Bronchial epithelial cell (primary cell): ENCODE results near the gene MLPH. TPM values are rescaled to one million over a fixed set of nuclear protein-coding genes. Genes with fewer than 3 reads are reported as not detected.

Experiments
- DNase-seq: peaks from one replicate; pipeline ENCODE4 v3.0.0-alpha.2; 2010; ENCODE audit warnings: low read depth
- FAIRE-seq: peaks from 2 replicates; lab custom pipeline; 2011; peaks lifted over from hg19 to GRCh38; lab: Jason Lieb, UNC
- H3K27me3 ChIP-seq: 2 replicates; pipeline ENCODE4 v1.5.1; 2011; ENCODE audit warnings: low read length; ENCODE audit not compliant: control insufficient read depth, insufficient read depth
- H3K36me3 ChIP-seq: 2 replicates; pipeline ENCODE4 v1.5.1; 2011; ENCODE audit warnings: low read length; ENCODE audit not compliant: control insufficient read depth, insufficient read depth
- H3K4me3 ChIP-seq: 2 replicates; pipeline ENCODE4 v1.5.1; 2011; ENCODE audit warnings: mild to moderate bottlenecking, low read depth, low read length, control low read depth
- total RNA-seq: library from RNA; depleted of rRNA; stranded (reverse); fragments of >200 nt; gene quantifications from 2 replicates; pipeline ENCODE4 v1.2.1, GENCODE V29; 2014
- TF ChIP-seq, protein P1 (sequence below): IDR thresholded peaks from 2 replicates; pipeline ENCODE4 v1.5.1; 2011; ENCODE audit warnings: mild to moderate bottlenecking, moderate library complexity, low read length, control low read depth, inconsistent platforms; ENCODE audit not compliant: insufficient read depth, severe bottlenecking

Gene MLPH
- total RNA-seq, 1 donor from 2014 or later, result 6.6 TPM

DNA sequence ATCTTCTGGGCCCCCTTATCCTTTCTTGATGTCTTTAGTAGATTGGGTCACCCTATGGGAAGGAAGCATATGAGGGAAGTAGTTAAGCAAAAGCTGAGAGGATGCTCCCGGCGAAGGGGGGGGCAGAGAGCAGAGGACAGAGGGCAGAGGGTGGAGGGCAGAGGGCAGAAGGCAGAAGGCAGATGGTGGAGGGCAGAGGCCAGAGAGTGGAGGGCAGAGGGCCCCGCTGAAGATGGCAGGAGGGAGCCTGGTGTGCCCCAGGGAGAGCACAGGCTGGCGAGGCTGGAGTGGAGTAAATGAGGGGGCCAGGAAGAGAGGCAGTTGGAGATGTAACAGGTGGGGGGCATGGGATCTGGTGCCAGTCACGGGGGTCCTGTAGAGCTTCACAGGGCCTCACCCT is 7.0 kb downstream of the MLPH start:
- FAIRE-seq (no peak), DNase-seq (no peak)
- Histone ChIP-seq H3K36me3 (peaks cover 4% of the 10 kb centered on the region), H3K27me3 (no peaks in the 10 kb centered on the region), H3K4me3 (no peak overlapping the region)
- TF ChIP-seq, protein P1, sequence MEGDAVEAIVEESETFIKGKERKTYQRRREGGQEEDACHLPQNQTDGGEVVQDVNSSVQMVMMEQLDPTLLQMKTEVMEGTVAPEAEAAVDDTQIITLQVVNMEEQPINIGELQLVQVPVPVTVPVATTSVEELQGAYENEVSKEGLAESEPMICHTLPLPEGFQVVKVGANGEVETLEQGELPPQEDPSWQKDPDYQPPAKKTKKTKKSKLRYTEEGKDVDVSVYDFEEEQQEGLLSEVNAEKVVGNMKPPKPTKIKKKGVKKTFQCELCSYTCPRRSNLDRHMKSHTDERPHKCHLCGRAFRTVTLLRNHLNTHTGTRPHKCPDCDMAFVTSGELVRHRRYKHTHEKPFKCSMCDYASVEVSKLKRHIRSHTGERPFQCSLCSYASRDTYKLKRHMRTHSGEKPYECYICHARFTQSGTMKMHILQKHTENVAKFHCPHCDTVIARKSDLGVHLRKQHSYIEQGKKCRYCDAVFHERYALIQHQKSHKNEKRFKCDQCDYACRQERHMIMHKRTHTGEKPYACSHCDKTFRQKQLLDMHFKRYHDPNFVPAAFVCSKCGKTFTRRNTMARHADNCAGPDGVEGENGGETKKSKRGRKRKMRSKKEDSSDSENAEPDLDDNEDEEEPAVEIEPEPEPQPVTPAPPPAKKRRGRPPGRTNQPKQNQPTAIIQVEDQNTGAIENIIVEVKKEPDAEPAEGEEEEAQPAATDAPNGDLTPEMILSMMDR, result no peak

DNA sequence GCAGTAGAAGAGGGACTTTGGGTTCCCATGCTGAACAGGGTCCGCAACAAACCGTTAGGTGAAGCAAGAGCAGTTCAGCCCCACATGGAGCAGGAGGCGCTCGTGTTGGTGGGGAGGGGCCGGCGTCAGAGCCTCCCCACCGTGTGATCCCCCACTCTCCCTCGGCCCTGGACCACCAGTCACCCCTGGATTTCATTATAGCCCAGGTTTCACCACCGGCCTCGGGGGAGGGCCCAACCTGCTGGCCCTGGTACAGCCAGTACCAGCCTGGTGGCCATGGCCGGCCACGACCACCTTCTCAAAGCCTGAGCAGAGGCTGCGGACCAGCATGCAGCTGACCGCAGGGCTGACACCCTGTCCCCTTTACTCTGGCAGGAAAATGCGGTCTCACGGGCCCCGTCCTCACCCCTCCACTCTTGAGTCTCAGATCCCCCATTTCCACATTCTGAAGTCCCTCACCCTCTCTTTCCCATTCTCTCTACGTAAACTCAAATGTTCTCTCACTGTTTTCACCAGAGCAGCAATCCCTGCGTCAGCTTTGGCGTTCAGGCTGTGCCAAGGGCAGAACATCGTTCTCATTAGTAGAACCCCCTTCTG is 8.6 kb downstream of the MLPH start:
- DNase-seq (no peak), FAIRE-seq (peak; percentile 7)
- Histone ChIP-seq H3K36me3 (peaks cover 4% of the 10 kb centered on the region), H3K27me3 (no peaks in the 10 kb centered on the region), H3K4me3 (no peak overlapping the region)
- TF ChIP-seq, protein P1, result no peak

DNA sequence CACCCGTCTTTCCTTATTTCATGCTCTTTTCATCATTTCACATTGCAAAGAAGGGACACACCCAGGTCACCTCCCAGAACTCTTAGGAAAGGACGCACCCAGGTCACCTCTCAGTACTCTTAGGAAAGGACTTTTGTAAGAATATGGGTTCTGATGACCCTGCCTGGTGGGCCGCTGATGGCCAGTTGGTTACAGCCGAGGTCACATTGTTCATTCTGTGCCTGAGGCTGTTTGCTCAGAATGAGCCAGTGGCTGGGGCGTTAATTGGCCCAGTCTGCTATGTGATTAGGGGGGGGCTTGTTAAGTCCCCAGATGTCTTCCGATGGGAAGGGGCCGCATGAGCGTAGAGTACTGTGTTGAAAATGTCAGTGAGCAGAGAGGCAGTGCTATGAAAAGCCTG is 9.4 kb downstream of the MLPH start:
- no peak for FAIRE-seq
- H3K4me3 ChIP-seq, result no peak overlapping the region
- H3K36me3 ChIP-seq, result peaks cover 4% of the 10 kb centered on the region
- DNase-seq, result no peak
- TF ChIP-seq, protein P1, result no peak
- H3K27me3 ChIP-seq, result no peaks in the 10 kb centered on the region

DNA sequence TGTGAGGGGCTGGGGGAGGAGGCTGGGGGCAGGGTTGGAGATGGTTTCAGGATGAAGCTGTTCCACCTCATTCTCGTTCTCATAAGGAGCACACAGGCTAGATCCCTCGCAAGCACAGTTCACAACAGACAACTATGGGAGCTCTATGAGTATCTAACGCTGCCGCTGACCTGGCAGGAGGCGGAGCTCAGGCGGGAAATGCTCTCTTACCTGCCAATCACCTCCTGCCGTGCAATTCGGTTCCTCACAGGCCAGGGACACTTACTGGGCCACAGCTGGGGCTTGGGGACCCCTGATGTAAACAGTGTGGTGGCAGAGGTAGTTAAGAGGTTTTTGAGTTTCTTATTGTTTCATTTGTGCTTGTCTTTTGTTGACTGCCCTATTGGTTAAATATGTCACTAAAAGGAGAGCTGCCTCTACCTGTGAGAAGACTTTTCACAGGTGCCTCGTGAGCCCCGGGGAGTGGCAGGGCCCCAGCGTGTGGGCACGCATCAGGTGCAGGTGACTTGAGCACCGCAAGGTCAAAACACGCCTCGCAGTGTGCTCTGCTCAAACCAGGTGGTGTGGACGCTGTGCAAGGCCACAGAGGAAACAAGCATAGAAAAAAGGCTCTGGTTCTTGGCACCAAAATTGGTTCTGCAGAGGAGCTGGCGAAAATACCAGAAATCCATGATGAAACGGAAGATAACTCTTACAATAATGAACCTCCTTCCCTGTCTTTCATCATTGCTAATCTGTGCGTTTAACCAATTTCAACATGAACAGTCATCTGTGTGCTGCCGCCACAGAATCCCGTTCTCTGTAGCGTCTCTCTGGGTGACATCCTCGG is 10.2 kb downstream of the MLPH start:
- peaks cover 4% of the 10 kb centered on the region for H3K36me3 ChIP-seq
- no peak for FAIRE-seq

DNA sequence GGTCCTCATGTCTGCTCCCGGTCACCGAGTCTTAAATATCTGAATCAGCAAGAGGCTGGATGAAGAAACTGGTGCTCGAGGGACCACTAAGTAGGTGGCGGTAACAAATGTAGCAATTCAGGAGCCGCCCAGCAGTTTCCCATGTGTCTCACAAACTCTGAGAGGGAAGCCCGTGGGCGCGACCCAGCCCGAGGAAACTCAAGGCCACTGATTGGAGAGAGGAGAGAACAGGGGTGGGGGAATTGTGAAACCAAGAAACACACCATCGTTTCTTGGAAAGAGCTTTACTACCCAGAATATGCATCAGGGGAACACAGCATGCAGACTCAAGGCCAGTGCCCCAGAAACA is 10.8 kb downstream of the MLPH start:
- no peak overlapping the region for H3K4me3 ChIP-seq
- FAIRE-seq, result no peak
- H3K27me3 ChIP-seq, result no peaks in the 10 kb centered on the region
- DNase-seq, result no peak
- peaks cover 4% of the 10 kb centered on the region for H3K36me3 ChIP-seq
- TF ChIP-seq, protein P1, result no peak

More for the DNA sequence above, 10.2 kb downstream of the MLPH start:
- DNase-seq, result no peak
- TF ChIP-seq, protein P1, result no peak
- Histone ChIP-seq H3K27me3 (no peaks in the 10 kb centered on the region), H3K4me3 (no peak overlapping the region)
